Activated effector memory CD4-positive, alpha-beta T cell treated with Interleukin-2 at 50 U/mL for 16 hours (primary cell): ENCODE results near the gene CBX8.
"Not testable (repeated sequence)": the region's sequence is repeated elsewhere in the genome, so short reads cannot be mapped to it uniquely, and the experiment has no call there.

ENCODE experiments used
- DNase-seq: peaks from one replicate; pipeline ENCODE4 v3.0.0-alpha.2; 2020

CBX8 gene

GRCh38 chr17:79777120-79777893, 19.6 kb downstream of the CBX8 start:
- no peak for DNase-seq

GRCh38 chr17:79776376-79777119, 20.3 kb downstream of the CBX8 start:
- DNase-seq = no peak

GRCh38 chr17:79775632-79776031, 21.2 kb downstream of the CBX8 start:
- DNase-seq = no peak

- DNase-seq = no peak
Observed at GRCh38 chr17:79774561-79774975, 22.3 kb downstream of the CBX8 start.

GRCh38 chr17:79772726-79773125, 24.2 kb downstream of the CBX8 start:
- DNase-seq = not testable (repeated sequence)

GRCh38 chr17:79771276-79771675, 25.6 kb downstream of the CBX8 start:
- no peak for DNase-seq

- no peak for DNase-seq
Observed at GRCh38 chr17:79769570-79770506, 27.0 kb downstream of the CBX8 start.

- no peak for DNase-seq
Observed at GRCh38 chr17:79765708-79766107, 31.2 kb downstream of the CBX8 start.

- DNase-seq = no peak
Observed at GRCh38 chr17:79761894-79762589, 34.8 kb downstream of the CBX8 start.

- DNase-seq = no peak
Observed at GRCh38 chr17:79760197-79760906, 36.5 kb downstream of the CBX8 start.

GRCh38 chr17:79758271-79758670, 38.6 kb downstream of the CBX8 start:
- DNase-seq = no peak

GRCh38 chr17:79757140-79757745, 39.6 kb downstream of the CBX8 start:
- DNase-seq = no peak

- no peak for DNase-seq
Observed at GRCh38 chr17:79755591-79755990, 41.3 kb downstream of the CBX8 start.

GRCh38 chr17:79754903-79755302, 42.0 kb downstream of the CBX8 start:
- DNase-seq = not testable (repeated sequence)

- no peak for DNase-seq
Observed at GRCh38 chr17:79754370-79754769, 42.5 kb downstream of the CBX8 start.

GRCh38 chr17:79752175-79752574, 44.7 kb downstream of the CBX8 start:
- no peak for DNase-seq

- no peak for DNase-seq
Observed at GRCh38 chr17:79750650-79751545, 46.0 kb downstream of the CBX8 start.

GRCh38 chr17:79749958-79750357, 46.9 kb downstream of the CBX8 start:
- no peak for DNase-seq

- DNase-seq = no peak
Observed at GRCh38 chr17:79749156-79749815, 47.6 kb downstream of the CBX8 start.
